GM10266 (cell line): Measurements from ENCODE around the gene CHCHD6.

Experiments used
- DNase-seq: peaks from one replicate; pipeline ENCODE4 v3.0.0; 2012; ENCODE audit errors: extremely low spot score
- TF ChIP-seq, protein P1 (sequence below): IDR thresholded peaks from 2 replicates; pipeline ENCODE4 v1.5.1; 2012; ENCODE audit warnings: mild to moderate bottlenecking, low read depth; ENCODE audit not compliant: control insufficient read depth, insufficient read depth; ENCODE audit errors: missing control alignments

The CHCHD6 gene

DNA sequence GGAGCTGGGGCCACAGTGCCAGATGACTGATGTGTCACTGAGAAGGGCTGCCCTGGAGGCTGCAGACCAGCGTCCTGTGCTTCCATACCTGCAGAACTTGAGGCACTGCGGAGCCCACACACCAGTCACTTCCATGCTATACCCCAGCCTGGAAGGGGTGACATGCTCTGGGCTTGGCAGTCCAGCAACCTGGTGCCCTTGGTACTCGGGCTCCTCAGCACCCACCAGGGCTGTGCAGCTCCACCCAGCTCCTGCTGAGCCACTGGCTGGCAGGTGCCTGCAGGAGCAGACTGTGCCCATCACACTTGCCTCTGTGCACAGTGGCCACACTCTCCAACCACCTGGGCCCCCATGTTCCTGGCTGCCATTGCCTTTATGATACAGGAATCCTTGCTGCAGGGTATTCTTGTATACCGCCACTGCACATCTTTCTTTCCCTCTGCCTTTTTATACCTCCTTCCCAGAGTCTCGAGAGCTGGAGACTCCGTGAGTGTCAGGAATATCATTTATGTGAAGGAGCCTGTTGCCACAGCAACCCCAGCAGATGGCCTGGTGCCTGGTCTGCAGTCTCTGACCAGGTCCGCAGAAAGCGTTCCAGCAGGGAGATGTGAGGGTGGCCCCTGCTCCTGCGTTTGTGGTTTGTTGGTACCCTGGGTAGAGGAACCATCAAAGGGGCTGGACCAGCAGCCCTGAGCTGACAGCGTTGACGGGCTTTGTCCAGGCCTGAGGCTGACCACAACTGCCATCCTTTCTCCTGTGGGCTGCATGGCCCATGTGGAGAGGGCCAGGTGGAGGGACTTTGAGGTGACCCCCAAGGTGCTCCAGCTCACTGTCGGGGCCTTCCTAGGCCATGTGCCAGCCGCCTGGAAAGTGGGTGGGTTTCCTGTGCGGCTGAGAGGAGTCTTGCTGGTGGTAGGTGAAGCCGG, 185.5 kb downstream of the CHCHD6 start:
- TF ChIP-seq, protein P1, sequence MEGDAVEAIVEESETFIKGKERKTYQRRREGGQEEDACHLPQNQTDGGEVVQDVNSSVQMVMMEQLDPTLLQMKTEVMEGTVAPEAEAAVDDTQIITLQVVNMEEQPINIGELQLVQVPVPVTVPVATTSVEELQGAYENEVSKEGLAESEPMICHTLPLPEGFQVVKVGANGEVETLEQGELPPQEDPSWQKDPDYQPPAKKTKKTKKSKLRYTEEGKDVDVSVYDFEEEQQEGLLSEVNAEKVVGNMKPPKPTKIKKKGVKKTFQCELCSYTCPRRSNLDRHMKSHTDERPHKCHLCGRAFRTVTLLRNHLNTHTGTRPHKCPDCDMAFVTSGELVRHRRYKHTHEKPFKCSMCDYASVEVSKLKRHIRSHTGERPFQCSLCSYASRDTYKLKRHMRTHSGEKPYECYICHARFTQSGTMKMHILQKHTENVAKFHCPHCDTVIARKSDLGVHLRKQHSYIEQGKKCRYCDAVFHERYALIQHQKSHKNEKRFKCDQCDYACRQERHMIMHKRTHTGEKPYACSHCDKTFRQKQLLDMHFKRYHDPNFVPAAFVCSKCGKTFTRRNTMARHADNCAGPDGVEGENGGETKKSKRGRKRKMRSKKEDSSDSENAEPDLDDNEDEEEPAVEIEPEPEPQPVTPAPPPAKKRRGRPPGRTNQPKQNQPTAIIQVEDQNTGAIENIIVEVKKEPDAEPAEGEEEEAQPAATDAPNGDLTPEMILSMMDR = no peak
- DNase-seq = no peak

DNA sequence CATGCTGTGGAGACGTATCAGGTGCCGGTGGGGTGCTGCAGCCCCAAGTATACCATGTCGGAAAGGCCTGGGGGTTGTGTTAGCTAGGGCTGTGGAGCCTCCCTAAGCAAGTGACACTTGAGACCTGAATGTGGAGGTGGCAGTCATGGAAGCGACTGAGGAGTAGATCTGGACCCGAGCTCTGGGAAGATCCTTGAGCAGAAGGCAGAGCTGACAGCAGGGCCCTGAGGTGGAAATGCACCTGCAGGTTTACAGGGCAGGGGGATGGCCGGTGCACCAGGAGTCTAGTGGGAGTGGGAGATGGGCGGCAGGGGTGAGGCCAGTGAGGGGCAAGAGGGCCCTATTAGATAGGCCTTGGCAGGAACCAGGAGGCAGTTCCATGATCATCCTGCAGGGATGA, 187.1 kb downstream of the CHCHD6 start:
- DNase-seq = no peak
- TF ChIP-seq, protein P1 = no peak

DNA sequence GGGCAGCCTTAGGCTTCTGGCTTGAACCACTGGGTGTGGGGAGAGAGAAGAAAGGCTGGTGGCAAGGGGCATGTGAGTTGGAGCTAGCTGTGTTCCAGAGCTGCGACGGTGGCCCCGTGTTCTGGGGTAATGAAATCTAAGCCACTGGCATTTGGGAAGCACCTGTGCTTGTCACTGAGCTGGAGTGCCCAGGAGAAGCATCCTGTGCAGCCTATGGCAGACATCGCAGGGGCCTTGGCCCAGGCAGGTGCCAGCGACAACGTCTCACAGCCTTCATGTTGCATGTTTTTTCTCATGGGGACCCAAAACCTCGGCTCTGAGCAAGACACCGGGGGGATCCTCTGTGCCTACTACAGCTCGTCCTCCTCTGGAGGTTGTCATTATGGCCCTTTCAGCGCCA, 187.8 kb downstream of the CHCHD6 start:
- DNase-seq = no peak
- TF ChIP-seq, protein P1 = no peak

DNA sequence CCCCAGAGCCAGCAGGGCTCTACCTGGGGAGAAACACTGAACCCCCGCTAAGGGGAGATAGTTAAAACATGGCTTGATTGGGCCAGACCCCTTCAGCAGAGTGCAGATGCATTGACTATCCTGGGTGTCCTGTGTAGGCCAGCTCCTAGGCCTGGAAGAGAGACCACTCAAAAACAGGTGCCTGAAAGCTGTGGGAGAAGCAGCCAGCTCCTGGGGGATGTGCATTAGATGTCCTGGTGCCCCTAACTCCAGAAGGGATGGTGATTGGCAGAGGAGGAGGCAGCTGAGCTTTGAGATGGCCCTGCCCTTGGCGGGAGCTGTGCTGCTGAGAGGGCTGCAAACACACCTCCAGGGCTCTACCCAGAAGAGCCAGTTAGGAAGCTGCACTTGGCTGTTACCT, 189.6 kb downstream of the CHCHD6 start:
- no peak for DNase-seq
- TF ChIP-seq, protein P1 = no peak

DNA sequence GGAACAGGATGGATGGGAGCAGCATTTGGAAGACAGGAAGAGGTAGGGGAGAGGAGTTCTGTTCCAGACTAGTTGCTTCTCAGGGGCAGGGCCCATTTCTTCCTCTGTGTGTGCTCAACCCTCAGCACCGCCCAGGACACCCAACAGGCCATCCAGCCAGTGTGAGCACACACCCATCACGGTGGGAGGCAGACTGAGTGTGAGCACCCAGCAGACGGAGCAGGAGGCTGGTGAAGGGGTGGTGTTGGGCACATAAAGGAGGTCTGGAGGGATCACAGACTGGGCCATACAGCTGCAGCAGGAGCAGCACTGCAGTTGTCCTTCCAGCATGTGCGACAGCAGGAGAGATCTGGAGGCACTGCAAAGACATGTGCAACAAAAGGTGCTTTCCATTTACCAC, 190.4 kb downstream of the CHCHD6 start:
- TF ChIP-seq, protein P1 = no peak
- no peak for DNase-seq

DNA sequence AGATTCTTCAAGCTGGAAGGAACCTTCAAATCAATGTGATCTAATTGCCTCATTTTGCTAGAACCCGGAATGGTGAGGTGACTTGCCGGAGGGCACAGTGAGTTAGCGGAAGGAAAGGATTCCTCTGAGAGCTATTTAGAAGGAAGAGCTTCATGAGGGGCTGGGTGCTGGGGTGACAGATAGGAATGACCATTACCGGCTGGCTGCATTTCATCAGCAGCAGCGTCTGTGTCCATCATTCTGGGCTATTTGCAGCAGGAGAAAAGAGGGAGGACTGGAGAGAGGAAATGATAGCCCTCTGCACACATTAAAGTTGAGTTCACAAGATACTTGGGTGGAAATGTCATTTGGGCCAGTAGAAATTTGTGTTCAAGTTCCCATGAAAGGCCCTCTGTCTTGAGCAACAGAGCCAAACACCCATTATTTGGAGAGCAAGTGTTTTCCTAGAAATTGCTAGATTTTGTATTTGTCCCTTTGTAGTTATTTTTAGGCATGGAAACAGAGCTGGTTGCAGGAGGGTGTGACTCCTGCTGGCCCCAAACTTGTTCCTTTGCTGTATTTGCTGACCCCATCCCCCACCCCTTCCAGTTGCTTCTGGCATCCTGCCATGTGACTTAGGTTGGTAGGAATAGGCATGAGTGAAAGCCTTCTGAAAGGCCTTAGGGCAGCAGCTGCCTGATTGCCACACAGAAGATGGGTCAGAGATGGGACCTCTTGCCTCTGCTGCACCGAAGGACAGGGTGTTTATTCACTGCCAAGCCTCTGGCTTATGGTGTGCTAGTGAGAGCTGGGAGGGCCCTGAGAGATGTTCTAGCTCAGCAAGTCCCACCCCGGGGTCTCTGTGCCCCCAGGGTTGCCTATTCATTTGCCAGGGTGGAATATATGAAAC, 191.4 kb downstream of the CHCHD6 start:
- DNase-seq = no peak
- TF ChIP-seq, protein P1 = no peak
